GM19025 (cell line): ENCODE measurements around the gene BEGAIN.

Source experiments
- ATAC-seq: cut with Tn5 transposase; IDR thresholded peaks from one replicate; pipeline ENCODE4 v1.9.1; 2021; ENCODE audit warnings: mild to moderate bottlenecking, low read depth, moderate library complexity; ENCODE audit not compliant: unreplicated experiment

The BEGAIN gene

DNA sequence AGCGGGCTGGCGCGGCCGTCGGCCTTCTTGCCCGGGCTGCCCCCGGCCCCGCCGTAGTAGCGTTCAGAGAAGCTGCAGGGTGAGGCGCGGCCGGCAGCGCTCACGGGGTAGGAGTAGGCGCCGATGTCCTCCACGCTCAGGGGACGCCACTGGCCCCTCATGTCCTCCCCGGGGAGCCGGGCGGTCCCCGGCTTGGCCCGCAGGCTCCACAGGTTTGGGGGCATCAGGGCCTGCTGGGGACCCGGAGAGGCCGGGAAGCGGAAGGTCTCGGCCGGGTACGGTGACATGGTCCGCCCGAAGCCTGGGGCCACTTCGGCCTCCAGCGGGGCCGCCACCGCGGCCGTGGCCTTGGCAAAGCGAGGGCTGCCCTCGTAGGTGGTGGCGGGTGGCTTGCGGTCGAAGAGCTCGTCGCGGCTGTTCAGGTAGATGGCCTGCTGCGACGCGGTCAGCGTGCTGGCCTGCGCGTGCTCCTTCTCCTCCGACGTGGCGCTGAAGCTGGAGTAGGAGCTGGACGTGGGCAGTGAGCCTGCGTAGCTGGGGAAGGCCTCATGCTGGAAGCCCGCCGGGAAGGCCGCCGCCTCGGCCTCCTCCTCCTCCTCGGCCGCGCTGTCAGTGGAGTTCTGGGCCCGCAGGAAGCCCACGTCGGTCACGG lies 48.7 kb downstream of the BEGAIN start:
- ATAC-seq, result no peak

DNA sequence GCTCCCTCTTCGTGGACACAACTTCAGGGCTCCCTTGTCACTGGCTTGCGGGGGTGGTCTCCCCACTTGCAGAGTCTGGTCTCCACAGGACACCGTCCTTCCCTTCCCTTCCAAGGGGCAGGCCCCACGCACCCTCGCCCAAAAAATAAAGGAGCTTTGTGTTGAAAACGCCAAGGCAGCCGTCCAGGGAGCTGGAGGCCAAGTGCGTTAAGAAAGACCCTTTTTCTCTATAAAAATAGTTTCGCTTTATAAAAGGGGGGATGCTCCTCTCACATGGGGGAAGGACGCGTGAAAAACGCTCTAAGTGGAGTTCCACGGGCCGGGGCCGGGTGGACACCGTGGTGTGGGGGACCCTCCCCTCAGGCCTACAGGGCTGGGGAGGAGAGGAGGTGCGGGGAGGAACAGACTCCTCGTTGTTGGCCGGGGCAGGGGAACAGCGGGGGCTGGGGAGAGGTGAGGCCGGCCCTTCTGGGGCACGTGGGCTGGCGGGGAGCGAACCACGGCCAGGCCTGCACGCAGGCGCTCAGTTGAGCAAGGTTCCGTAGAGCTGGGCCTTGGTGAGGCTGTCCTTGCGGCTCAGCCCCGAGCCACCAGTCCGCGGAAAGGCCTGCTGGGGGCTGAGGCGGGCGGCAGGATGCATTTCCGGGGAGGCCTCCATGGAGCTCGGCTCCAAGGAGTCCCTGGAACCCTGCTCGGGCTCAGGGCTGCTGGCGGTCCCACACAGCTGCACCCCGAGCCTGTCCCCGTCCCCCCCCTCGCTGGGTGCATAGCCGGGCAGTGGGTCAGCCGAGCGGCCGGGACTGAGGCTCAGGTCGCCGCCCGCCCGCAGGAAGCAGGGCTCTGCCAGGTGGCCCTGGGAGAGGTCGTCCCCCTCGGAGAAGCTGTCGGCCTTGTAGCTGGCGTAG lies 49.5 kb downstream of the BEGAIN start:
- no peak for ATAC-seq

DNA sequence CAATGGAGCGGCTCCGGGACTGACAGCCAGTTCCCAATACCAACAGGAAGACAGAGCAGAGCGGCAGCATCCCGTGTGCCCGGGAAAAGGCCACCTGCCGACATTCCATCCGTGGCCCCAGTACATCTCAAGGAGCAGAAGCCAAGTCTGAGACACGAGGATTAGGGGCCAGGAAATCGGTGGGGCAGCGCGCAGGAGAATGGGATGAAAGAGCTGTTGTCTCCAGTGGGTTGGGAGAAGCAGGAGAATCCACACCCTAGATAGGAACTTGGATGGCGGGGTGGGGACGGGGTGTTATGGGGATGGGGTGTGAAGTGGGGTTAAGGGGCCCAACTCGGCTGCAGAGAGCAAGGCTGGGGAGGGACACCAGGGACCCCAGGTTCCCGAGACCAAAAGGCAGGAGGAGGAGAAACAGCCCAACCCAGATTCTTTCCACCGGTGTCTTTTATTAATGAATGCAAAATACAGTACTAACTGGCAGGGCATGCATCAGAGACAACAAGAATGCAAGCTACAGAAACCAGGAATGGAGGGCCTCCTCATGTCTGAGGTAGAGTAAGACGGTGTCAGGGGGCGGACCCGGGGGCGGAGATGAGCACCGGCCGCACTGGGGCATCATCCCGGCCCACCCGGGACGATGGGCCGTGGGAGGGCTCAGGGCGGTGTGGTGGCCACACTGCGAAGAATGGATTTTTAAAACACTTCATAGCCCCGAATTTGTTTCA lies 50.3 kb downstream of the BEGAIN start:
- ATAC-seq, result no peak

DNA sequence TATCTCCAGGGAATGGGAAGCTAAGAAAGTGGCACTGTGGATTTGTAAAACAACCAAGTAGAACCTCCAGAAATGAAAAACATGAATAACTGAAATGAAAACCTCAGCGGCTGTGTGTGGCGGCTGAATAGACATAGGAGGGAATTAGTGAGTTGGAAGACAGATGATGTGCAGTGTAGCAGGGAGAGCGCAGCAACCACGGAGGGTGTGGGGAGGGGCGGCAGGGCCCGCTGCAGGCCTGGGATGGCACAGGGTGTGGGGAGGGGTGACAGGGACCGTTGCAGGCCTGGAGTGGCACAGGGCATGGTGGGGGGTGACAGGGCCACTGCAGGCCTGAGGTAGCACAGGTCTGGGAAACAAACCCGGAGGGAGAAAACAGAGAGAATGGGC lies 51.1 kb downstream of the BEGAIN start:
- no peak for ATAC-seq

DNA sequence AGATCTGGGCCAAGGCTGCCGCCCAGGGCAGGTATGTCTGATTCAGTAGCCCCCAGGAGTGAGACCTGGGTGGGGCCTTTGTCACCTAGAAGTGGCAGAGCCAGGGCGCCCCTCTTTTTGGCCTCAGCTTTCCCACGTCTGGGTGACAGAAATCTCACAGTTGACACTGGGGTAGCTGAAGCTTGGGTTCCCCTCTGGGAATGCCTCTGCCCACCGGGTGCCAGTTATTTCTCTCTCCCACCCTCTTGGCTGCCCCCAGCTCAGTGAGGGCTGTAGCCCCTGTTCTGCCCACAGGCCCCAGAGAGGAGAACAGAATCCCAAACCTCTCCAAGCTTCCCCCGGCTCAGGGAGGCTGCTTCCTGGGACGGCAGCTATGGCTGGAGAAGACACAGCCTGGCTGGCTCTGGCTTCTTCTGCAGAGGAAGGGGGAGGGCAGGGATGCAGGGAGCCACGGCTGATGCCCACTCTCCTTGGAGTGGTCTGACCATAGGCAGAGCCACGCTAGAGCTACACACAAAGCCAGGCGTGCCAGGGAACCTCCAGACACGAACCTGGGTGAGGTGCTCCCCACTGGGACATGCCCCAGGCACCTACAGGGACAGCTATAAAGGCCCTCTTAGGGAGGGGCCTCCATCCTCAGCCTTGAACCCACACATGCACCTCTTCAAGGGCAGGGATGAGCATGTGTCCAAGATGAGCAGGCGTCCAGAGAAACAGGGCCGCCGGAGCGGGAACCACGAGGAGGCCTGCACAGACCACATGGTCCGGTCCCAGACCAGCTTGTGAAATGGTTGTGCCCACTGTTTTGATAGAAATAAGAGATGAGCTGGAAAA lies 51.7 kb downstream of the BEGAIN start:
- no peak for ATAC-seq

DNA sequence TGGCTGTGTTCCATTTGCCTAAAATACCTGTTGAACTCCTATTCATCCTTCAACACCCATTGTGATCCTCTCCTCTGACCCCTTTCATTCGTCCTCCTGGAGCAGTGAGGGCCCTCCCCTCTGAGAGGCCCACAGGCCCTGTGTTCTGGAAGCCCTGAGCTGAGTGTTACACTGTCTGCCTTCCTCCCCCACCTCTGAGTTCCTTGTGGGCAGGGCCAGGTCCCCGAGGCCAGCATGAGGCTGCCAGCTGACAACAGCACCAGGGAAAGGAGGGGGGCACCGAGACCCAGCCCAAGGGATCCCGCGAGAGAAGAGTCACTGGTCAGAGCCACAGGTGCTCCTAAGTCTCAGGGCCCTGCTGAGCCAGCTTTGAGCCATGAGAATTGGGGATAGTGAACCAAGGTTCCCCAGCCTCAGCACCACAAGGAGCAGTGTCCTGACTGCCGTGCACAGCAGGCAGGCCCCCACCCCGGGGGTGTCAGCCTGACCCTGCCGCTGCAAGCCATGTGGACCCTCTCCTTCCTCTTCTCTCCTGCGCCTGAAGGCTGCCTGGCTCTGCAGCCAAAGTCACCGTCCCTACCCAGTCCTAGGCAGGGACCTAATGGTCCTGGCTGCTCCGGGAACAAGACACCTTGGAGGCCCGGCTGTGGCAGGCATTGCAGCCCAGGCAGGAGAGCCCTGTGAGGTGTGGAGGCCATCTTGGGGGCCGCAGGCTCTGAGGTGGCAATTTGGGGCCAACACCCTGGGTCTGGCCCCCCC lies 52.5 kb downstream of the BEGAIN start:
- ATAC-seq, result no peak

DNA sequence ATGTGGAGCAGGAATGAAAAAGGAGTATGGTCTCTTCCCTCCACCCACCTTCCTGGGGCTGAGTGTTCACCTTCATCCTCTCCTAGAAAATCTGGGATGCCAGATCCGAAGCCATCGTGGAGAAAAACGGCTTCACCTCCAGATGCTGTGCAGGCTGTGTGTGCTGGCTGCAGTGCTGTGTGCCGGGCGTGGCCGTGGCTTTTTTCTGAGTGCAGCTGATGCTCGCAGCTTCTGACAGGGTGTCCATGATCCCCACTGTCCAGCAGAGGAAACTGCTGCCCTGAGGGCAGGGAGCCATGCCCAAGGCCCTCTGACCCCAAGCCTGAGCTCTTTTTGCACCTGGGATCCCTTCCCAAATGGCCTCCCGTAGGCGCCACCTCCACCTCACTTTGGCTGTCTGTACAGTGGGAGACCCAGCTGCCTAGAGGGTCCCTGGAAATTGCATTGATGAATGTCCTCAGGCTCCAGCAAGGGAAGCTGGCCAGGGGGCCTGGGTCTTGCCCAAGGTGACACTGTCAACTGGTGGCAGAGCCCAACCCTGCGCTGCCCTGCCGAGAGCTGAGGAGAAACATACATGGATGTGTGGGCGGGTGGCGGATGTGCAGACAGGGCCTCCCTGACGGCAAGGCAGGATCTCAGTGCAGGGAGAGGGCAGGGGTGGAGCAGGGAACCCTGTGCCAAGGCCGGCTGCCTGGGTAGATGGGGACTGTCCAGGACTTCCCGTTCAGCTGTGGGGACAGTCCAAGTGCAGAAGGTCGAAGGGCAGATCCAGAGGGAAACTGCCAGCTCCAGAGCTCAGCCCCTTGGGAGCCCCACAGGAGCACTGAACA lies 53.3 kb downstream of the BEGAIN start:
- no peak for ATAC-seq

DNA sequence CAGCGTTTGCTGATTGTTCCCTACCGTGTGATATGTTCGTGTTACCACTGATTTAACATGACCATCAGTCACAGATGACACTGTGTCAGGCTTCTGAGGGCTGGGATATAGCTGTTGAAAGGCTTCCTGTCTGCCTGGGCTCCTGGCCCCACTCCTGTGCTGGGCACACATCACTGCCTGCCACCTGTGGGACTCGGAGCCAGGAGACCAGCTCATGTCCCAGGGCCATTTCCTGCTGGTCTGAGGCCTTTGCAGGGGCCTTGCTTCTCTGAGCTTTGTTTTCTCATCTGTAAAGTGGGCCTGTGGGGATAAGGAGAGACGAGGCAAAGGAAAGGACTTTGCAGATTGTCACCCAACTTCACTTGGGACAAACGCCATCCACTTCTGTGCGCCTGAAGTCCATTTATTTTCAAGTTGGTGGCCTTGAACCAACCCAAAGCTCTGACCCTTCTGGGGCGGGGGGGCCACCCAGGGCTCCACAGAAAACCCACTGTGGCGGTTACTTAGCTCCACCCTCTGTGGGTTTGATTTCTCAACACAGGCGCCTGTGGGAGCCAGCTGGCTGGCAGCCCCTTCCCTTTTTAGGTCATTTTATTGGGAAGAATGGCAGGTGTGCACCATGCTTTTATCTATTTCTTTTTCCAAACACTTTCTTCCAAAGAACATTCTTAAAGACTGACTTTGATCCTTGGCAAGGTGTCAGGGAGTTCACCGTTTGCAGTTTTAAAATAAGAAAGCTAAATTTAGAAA lies 54.1 kb downstream of the BEGAIN start:
- no peak for ATAC-seq

DNA sequence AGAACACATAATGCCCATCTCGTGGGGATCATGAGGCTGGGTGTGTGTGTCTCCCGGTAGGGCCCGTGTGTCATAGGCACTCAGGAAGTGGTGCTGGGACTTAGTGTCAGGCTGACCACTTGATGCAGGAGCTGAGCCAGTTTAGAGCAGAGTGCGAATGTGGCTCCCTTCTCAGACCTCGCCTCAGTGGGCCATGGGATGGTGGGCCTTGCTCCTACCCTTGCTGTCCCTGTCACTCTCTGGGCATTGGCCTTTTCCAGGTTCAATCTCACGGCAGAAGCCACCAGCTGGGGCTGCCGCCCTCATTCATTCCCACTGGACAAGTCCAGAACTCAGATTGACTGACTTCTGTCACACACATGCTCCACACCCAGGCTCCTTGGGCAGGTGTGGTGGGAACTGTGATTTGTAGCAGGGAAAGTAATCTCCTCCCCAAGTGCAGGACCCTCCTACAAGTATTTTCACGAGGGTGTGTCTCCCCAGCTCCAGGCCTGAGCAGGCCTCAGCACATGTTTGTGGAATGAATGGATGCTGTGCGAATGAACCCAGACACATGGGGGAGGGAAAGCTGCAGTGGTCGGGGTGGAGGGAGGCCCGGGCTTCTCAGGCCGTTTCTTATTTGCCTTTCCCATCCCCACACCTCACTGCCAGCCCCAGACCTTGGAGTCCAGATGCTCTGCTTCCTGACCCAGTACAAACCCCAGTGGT lies 54.9 kb downstream of the BEGAIN start:
- ATAC-seq, result no peak

DNA sequence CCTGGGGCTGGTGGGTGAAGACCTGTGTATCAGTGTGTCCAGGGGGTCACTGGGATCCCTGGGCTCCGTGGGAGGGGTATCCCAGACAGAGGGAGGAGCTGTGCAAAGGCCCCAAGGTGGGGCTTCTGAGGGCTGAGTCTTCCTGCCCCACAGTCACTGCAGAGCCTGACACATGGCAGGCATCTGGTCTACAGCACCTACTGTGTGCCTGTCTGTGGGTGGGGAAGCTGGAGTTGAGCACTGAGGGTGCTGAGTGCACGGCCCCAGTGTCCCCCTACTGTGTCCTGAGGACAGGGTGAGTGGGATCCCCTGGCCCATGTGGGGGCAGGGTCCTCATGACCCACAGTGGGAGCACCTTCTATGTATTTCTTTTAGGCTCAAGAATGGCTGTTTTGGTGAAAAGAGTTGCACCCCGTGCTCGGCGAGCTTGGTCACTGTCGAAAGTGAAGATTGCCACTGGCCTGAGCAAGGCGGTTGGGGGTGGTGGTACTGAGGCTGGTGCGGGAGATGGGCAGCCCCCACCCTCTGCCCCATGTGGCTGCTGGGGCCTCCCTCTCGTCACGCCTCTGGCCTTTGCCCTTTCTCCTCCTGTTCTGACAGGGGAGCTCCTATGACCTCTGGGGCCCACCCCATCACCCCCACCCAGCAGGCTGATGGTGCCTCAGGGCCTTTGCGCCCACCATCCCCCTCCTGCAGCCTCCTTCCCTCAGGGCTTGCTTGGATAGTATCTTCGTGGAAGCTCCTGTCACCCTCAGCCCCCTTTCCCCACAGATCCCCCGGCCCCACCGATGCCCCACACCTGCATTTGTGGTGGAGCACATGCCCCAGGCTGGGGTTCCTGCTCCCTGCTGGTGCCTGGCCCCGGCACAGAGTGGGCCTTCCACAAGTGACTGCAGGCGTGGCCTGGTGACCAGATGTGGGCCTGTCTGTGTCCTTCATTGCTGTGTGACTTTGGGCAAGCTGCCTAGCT lies 55.8 kb downstream of the BEGAIN start:
- no peak for ATAC-seq

DNA sequence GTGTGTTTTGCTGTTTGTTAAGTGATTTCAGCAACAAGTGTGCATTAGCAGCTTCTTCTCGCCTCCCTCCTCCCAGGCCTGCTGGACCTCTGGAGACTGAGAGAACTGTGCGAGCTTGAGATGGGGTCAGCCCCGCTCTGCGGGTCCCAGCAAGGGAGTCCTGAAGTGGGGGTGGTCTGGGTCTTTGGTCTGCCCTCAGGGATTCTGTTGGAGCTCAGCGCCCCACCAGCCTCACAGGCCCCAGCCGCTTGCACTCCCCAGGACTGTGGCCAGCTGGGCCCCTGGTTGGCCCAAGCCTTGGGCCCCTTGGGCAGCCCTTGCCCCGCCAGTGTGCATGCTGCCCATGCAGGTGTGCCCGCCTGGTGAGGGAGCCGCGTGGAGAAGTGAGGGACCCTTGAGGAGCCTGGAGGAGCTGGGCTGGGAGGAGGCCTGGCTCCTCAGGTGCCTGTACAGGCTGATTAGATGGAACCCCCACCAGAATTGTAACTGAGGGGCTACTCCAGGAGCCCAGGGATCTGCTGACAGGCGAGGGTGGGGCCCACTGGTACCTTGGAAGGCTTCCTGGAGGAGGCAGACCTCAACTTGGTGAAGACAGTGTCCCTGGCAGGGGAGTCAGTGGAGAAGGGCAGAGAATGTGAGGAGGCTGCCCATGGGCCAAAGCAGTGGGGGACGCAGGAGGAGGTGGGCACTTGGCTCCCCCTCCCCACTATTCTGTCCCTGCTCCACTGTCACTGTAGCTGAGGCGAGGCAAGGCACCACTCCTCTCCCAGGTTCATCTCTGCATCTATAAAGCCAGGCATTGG lies 56.7 kb downstream of the BEGAIN start:
- no peak for ATAC-seq

DNA sequence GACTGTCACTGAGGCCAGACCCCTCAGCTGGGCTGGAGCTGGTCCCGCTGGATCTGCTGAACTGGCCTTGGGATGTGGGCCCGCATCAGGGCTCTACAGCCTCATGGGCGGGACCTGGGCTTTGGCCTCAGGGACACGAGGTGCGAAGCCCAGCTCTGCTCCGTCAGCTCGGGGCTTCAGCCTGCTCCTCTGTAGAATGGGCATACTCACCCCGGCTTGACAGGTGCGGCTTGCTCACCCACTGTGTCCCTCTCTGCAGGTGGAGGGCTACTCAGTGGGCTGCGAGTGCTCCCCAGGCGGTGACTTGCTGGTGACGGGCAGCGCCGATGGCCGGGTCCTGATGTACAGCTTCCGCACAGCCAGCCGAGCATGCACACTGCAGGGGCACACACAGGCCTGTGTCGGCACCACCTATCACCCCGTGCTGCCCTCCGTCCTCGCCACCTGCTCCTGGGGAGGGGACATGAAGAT lies 57.6 kb downstream of the BEGAIN start:
- ATAC-seq, result no peak

DNA sequence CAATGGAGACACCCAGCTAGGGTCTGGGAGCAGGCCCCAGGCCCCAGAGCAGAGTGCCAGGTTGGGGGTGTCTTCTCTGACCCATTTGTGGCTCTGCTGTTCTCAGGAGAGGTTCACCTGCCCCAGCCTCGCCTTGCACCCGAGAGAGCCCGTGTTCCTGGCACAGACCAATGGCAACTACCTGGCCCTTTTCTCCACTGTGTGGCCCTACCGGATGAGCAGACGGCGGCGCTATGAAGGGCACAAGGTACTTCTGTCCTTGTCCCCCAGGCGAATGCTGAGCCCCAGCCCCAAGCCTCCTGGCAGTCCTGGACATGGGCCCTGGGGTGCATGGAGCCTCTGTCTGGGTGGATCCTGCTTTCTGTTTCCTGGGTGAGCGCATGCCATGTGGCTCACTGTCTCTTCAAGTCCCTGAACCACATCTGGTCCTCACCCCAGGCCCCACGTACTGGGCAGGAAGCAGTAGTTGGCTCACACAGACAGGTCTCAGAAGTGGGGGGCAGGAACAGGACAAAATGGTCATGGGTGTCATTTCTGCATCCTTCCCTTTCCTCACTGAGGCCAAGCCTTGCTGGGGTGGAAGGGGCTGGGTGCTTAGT lies 58.2 kb downstream of the BEGAIN start:
- ATAC-seq, result no peak

DNA sequence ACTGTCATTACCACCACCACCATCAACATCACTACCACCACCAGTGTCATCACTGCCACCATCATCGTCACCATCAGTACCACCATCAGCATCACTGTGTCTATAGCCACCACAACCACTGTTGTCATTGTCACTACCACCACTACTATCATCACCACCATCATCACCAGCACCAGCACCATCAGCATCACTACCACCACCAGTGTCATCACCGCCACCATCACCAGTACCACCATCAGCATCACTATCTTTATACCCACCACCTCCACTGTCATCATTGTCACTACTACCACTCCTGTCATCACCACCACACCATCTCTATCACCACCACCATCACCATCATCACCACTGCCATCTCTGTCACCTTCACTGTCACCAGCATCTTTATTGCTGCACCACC lies 60.6 kb downstream of the BEGAIN start:
- ATAC-seq, result no peak

DNA sequence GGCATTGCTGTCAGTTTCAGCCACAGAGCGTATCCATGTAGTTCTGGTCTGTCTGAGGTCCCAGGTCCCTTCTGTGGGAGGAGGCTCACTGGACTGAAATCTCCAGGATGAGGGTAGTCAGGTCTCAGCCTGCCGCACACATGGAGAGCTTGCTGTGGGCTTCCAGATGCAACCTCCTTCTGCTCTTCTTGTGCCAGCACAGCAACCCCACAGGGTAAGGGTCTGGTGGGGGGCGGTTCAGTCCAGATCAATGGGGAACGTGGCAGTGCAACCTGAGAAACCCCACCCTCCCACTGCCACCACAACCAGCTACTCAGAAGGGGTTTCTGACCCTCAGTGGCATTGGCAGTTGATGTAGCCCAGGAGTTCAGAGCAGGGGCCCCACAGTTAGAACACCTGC lies 61.2 kb downstream of the BEGAIN start:
- ATAC-seq, result no peak
